DOHH2 (cell line): ENCODE data around the gene HOXD8.

Source experiments
- EZH2phosphoT487 ChIP-seq: fragments of 200-600 bp; sonication (generic); IDR thresholded peaks from 2 replicates; pipeline ENCODE4 v1.6.1; 2017; ENCODE audit warnings: borderline replicate concordance, mild to moderate bottlenecking, antibody characterized with exemption, low read length, moderate library complexity, mixed read lengths
- TF ChIP-seq, protein P1 (sequence below): fragments of 200-600 bp; sonication (generic); IDR thresholded peaks from one replicate; pipeline ENCODE4 v1.5.1; 2014; ENCODE audit warnings: antibody characterized with exemption, mild to moderate bottlenecking, low read depth, low read length; ENCODE audit not compliant: poor library complexity, severe bottlenecking

DNA sequence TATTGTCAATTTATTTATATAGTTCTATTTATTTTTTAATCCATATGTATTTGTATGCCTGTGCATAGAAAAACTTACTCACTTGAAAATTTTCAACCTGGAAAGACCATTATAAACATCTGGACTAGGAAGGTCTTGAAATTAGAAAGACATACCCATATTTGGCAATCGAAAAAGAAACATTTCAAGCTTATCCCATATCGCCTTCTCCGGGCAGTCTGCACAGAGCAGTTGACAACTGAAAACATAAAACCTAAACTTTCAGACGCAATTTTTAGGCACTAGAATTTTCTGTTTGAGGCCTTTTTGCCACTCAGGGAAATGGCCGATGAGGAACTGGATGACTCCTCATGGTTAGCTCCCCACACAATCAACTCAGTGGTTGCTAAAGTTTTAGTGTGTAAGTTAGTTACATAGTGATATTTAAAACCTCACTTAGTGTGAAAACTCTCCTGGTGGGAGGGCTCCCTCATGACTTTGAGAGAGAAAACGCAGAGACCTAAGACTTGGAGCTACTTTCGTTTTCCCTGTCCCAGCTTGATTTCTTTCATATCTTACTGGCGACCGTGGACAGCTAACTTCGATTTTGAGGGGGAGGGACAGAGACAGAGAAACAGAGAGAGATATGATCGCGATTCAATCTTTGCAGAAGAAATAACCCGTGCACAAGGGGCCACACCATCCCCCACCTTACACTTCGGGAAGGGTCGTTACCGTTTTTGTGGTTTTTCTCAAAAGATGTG is 33.1 kb upstream of the HOXD8 start:
- TF ChIP-seq, protein P1, sequence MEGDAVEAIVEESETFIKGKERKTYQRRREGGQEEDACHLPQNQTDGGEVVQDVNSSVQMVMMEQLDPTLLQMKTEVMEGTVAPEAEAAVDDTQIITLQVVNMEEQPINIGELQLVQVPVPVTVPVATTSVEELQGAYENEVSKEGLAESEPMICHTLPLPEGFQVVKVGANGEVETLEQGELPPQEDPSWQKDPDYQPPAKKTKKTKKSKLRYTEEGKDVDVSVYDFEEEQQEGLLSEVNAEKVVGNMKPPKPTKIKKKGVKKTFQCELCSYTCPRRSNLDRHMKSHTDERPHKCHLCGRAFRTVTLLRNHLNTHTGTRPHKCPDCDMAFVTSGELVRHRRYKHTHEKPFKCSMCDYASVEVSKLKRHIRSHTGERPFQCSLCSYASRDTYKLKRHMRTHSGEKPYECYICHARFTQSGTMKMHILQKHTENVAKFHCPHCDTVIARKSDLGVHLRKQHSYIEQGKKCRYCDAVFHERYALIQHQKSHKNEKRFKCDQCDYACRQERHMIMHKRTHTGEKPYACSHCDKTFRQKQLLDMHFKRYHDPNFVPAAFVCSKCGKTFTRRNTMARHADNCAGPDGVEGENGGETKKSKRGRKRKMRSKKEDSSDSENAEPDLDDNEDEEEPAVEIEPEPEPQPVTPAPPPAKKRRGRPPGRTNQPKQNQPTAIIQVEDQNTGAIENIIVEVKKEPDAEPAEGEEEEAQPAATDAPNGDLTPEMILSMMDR: no peak
- TF ChIP-seq EZH2phosphoT487: no peak
